Skeletal muscle satellite cell (primary cell): Measurements from ENCODE around the gene MUC21. TPM values are rescaled to one million over a fixed set of nuclear protein-coding genes. Genes with fewer than 3 reads are reported as not detected.

ENCODE experiments used
- H3K27me3 ChIP-seq: 2 replicates; pipeline ENCODE4 v1.7.0; 2013; ENCODE audit warnings: low read length; ENCODE audit not compliant: control insufficient read depth, insufficient read depth
- H3K36me3 ChIP-seq: 2 replicates; pipeline ENCODE4 v1.7.0; 2013; ENCODE audit warnings: mild to moderate bottlenecking, control low read depth, low read length; ENCODE audit not compliant: insufficient read depth
- H3K4me1 ChIP-seq: 2 replicates; pipeline ENCODE4 v1.7.0; 2013; ENCODE audit warnings: low read length; ENCODE audit not compliant: control insufficient read depth, insufficient read depth
- H3K4me2 ChIP-seq: 2 replicates; pipeline ENCODE4 v1.7.0; 2013; ENCODE audit warnings: mild to moderate bottlenecking, low read length
- H3K4me3 ChIP-seq: 2 replicates; pipeline ENCODE4 v1.7.0; 2013; ENCODE audit warnings: low read length
- H3K9ac ChIP-seq: 2 replicates; pipeline ENCODE4 v1.7.0; 2013; ENCODE audit warnings: mild to moderate bottlenecking, low read depth, low read length, moderate library complexity
- H3K9me3 ChIP-seq: replicated peaks from 2 replicates; pipeline ENCODE4 v1.7.0; 2013; ENCODE audit warnings: mild to moderate bottlenecking, control low read depth, low read length
- total RNA-seq: library from RNA; depleted of rRNA; stranded (reverse); fragments of >200 nt; gene quantifications from 2 replicates; pipeline ENCODE4 v1.2.3, GENCODE V29; 2012; rRNA removed

MUC21 gene
- not detected in 2 replicates for total RNA-seq

GRCh38 chr6:30983439-30983838 is at the start of gene MUC21:
Gene MUC21, plus strand, starts transcription at chr6:30983718. Its CDS starts 241 bp downstream, at chr6:30983959.
- peaks cover 8% of the 10 kb centered on the region for H3K4me1 ChIP-seq
- H3K4me2 ChIP-seq = peak within 1 kb of the TSS; percentile 62
- no peaks in the 10 kb centered on the region for H3K9me3 ChIP-seq
- H3K36me3 ChIP-seq = no peaks in the 10 kb centered on the region
- no peak within 1 kb of the TSS for H3K9ac ChIP-seq
- peaks cover 22% of the 10 kb centered on the region for H3K27me3 ChIP-seq
- H3K4me3 ChIP-seq = no peak within 1 kb of the TSS

- Histone ChIP-seq H3K4me2 (no peak overlapping the region), H3K4me1 (no peaks in the 10 kb centered on the region), H3K9me3 (no peaks in the 10 kb centered on the region), H3K4me3 (no peak overlapping the region), H3K36me3 (no peaks in the 10 kb centered on the region), H3K27me3 (peaks cover 31% of the 10 kb centered on the region), H3K9ac (no peak overlapping the region)
These were observed 48.5 kb upstream of the MUC21 start for GRCh38 chr6:30935018-30935417.

- Histone ChIP-seq H3K4me3 (no peak overlapping the region), H3K36me3 (no peaks in the 10 kb centered on the region), H3K9me3 (no peaks in the 10 kb centered on the region), H3K4me2 (no peak overlapping the region), H3K9ac (no peak overlapping the region), H3K27me3 (peaks cover 36% of the 10 kb centered on the region), H3K4me1 (peaks cover 3% of the 10 kb centered on the region)
These were observed 46.3 kb upstream of the MUC21 start for GRCh38 chr6:30937265-30937664.

- Histone ChIP-seq H3K27me3 (peaks cover 41% of the 10 kb centered on the region), H3K4me1 (peaks cover 9% of the 10 kb centered on the region), H3K36me3 (no peaks in the 10 kb centered on the region), H3K4me3 (no peak overlapping the region), H3K4me2 (no peak overlapping the region), H3K9me3 (no peaks in the 10 kb centered on the region), H3K9ac (no peak overlapping the region)
These were observed 44.8 kb upstream of the MUC21 start for GRCh38 chr6:30938730-30939129.

- Histone ChIP-seq H3K4me1 (peaks cover 9% of the 10 kb centered on the region), H3K27me3 (peaks cover 45% of the 10 kb centered on the region), H3K36me3 (no peaks in the 10 kb centered on the region), H3K4me2 (no peak overlapping the region), H3K9me3 (no peaks in the 10 kb centered on the region), H3K9ac (no peak overlapping the region), H3K4me3 (no peak overlapping the region)
These were observed 44.0 kb upstream of the MUC21 start for GRCh38 chr6:30939473-30939872.

GRCh38 chr6:30940361-30940986 is 43.0 kb upstream of the MUC21 start, which contains the start of gene MUCL3:
Gene MUCL3, plus strand, starts transcription at chr6:30940973. Its CDS starts 27 bp downstream, at chr6:30941000.
- Histone ChIP-seq H3K4me3 (no peak within 1 kb of the TSS), H3K4me2 (no peak within 1 kb of the TSS), H3K9me3 (no peaks in the 10 kb centered on the region), H3K36me3 (no peaks in the 10 kb centered on the region), H3K9ac (no peak within 1 kb of the TSS), H3K4me1 (peaks cover 9% of the 10 kb centered on the region), H3K27me3 (peaks cover 43% of the 10 kb centered on the region)

GRCh38 chr6:30942338-30943060 is 41.0 kb upstream of the MUC21 start:
- Histone ChIP-seq H3K9me3 (no peaks in the 10 kb centered on the region), H3K4me2 (peak overlapping the region; percentile 65), H3K27me3 (peaks cover 37% of the 10 kb centered on the region), H3K4me3 (no peak overlapping the region), H3K36me3 (no peaks in the 10 kb centered on the region), H3K4me1 (peaks cover 9% of the 10 kb centered on the region), H3K9ac (no peak overlapping the region)

GRCh38 chr6:30944051-30944450 is 39.5 kb upstream of the MUC21 start:
- no peak overlapping the region for H3K9ac ChIP-seq
- no peaks in the 10 kb centered on the region for H3K9me3 ChIP-seq
- no peaks in the 10 kb centered on the region for H3K36me3 ChIP-seq
- H3K4me2 ChIP-seq = no peak overlapping the region
- H3K27me3 ChIP-seq = peaks cover 40% of the 10 kb centered on the region
- peaks cover 9% of the 10 kb centered on the region for H3K4me1 ChIP-seq
- no peak overlapping the region for H3K4me3 ChIP-seq

- Histone ChIP-seq H3K9me3 (no peaks in the 10 kb centered on the region), H3K9ac (no peak overlapping the region), H3K27me3 (peaks cover 42% of the 10 kb centered on the region)
These were observed 38.2 kb upstream of the MUC21 start for GRCh38 chr6:30945281-30945680.

GRCh38 chr6:30947231-30947630 is 36.3 kb upstream of the MUC21 start:
- Histone ChIP-seq H3K9me3 (no peaks in the 10 kb centered on the region), H3K4me2 (no peak overlapping the region), H3K27me3 (peaks cover 58% of the 10 kb centered on the region), H3K4me3 (no peak overlapping the region), H3K9ac (no peak overlapping the region), H3K4me1 (peaks cover 7% of the 10 kb centered on the region), H3K36me3 (no peaks in the 10 kb centered on the region)

More at GRCh38 chr6:30945281-30945680, 38.2 kb upstream of the MUC21 start:
- Histone ChIP-seq H3K36me3 (no peaks in the 10 kb centered on the region), H3K4me3 (no peak overlapping the region), H3K4me1 (peaks cover 9% of the 10 kb centered on the region), H3K4me2 (no peak overlapping the region)

- Histone ChIP-seq H3K27me3 (peaks cover 65% of the 10 kb centered on the region), H3K9me3 (no peaks in the 10 kb centered on the region), H3K4me1 (no peaks in the 10 kb centered on the region), H3K4me2 (no peak overlapping the region), H3K4me3 (no peak overlapping the region), H3K36me3 (no peaks in the 10 kb centered on the region), H3K9ac (no peak overlapping the region)
These were observed 34.7 kb upstream of the MUC21 start for GRCh38 chr6:30948811-30949210.
